ENCODE results near the gene DLG2.

Gene DLG2

GRCh38 chr11:84963240-84963639, 663.9 kb downstream of the DLG2 start:
- Histone ChIP-seq H3K27me3 (ENCODE audit: control insufficient read depth, insufficient read depth, low read length, poor library complexity, severe bottlenecking) (no peaks in the 10 kb centered on the region), H3K27ac (ENCODE audit: insufficient read depth, low read depth, low read length, poor library complexity, severe bottlenecking) (no peak overlapping the region), H3K36me3 (ENCODE audit: control insufficient read depth, insufficient read depth, low read length) (no peaks in the 10 kb centered on the region), H3K4me3 (ENCODE audit: insufficient read depth, low read depth, low read length) (no peak overlapping the region), H3K9me3 (ENCODE audit: control insufficient read depth, low read length) (no peaks in the 10 kb centered on the region), H3K4me1 (ENCODE audit: control insufficient read depth, insufficient read depth, low read length) (no peaks in the 10 kb centered on the region)
- 100% methylated on average over 1 of the region's 1 CpG for WGBS, 2 experiments

GRCh38 chr11:84962018-84962417, 665.1 kb downstream of the DLG2 start:
- H3K27ac ChIP-seq (ENCODE audit: insufficient read depth, low read depth, low read length, poor library complexity, severe bottlenecking), result no peak overlapping the region
- 85 to 94% methylated on average over 4 to 5 of the region's 5 CpGs for whole genome bisulfite sequencing, 2 experiments
- no peak overlapping the region for H3K4me3 ChIP-seq (ENCODE audit: insufficient read depth, low read depth, low read length)
- H3K27me3 ChIP-seq (ENCODE audit: control insufficient read depth, insufficient read depth, low read length, poor library complexity, severe bottlenecking), result no peaks in the 10 kb centered on the region
- no peaks in the 10 kb centered on the region for H3K36me3 ChIP-seq (ENCODE audit: control insufficient read depth, insufficient read depth, low read length)
- no peaks in the 10 kb centered on the region for H3K9me3 ChIP-seq (ENCODE audit: control insufficient read depth, low read length)
- no peaks in the 10 kb centered on the region for H3K4me1 ChIP-seq (ENCODE audit: control insufficient read depth, insufficient read depth, low read length)

GRCh38 chr11:84958295-84958694, 668.8 kb downstream of the DLG2 start:
- Histone ChIP-seq H3K4me3 (ENCODE audit: insufficient read depth, low read depth, low read length) (no peak overlapping the region), H3K27me3 (ENCODE audit: control insufficient read depth, insufficient read depth, low read length, poor library complexity, severe bottlenecking) (no peaks in the 10 kb centered on the region), H3K9me3 (ENCODE audit: control insufficient read depth, low read length) (no peaks in the 10 kb centered on the region), H3K27ac (ENCODE audit: insufficient read depth, low read depth, low read length, poor library complexity, severe bottlenecking) (no peak overlapping the region), H3K36me3 (ENCODE audit: control insufficient read depth, insufficient read depth, low read length) (no peaks in the 10 kb centered on the region), H3K4me1 (ENCODE audit: control insufficient read depth, insufficient read depth, low read length) (no peaks in the 10 kb centered on the region)
- WGBS, 2 experiments, result 91 to 100% methylated on average over 1 to 2 of the region's 2 CpGs

DNA sequence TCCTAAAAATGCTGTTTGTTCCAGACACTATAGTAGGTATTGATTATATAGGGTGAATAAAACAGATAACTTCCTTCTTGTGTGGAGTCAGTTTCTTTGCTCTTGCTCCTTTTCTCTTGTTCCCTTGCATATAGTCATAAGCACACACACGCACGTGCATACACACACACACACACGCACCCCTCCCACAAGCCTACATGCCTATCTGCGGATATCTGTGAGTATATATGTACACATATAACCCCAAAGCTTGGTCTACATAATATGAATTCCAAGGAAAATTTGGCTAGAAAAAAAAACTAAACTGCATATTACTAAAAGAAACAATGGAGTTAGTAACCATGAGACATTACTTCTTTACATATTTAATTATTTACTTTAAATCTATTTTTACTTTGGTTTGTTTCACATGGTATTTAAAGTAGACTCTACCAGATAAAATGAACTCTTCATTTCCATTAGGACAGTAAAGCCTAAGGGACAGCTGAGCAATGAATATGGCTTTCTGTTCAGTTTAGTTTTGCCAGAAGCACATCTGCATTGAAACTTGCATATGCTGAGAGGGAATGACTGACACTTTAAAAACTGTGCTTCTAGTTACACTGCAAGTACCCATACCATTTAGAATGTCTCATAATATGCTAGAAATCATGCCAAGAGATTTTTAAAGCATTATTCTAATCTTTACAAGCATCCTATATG, 676.4 kb downstream of the DLG2 start:
- Histone ChIP-seq H3K27me3 (ENCODE audit: control insufficient read depth, insufficient read depth, low read length, poor library complexity, severe bottlenecking) (no peaks in the 10 kb centered on the region), H3K27ac (ENCODE audit: insufficient read depth, low read depth, low read length, poor library complexity, severe bottlenecking) (no peak overlapping the region), H3K4me1 (ENCODE audit: control insufficient read depth, insufficient read depth, low read length) (no peaks in the 10 kb centered on the region), H3K4me3 (ENCODE audit: insufficient read depth, low read depth, low read length) (no peak overlapping the region), H3K36me3 (ENCODE audit: control insufficient read depth, insufficient read depth, low read length) (no peaks in the 10 kb centered on the region), H3K9me3 (ENCODE audit: control insufficient read depth, low read length) (no peaks in the 10 kb centered on the region)
- WGBS, 2 experiments, result 100% methylated on average over 4 of the region's 4 CpGs; no CpG with 5 or more reads in 1 of the 2 experiments

GRCh38 chr11:84947970-84948580, 679.1 kb downstream of the DLG2 start:
- H3K27ac ChIP-seq (ENCODE audit: insufficient read depth, low read depth, low read length, poor library complexity, severe bottlenecking), result no peak overlapping the region
- H3K27me3 ChIP-seq (ENCODE audit: control insufficient read depth, insufficient read depth, low read length, poor library complexity, severe bottlenecking), result no peaks in the 10 kb centered on the region
- WGBS, 2 experiments, result 88% methylated on average over 3 of the region's 3 CpGs
- H3K4me1 ChIP-seq (ENCODE audit: control insufficient read depth, insufficient read depth, low read length), result no peaks in the 10 kb centered on the region
- no peaks in the 10 kb centered on the region for H3K36me3 ChIP-seq (ENCODE audit: control insufficient read depth, insufficient read depth, low read length)
- no peak overlapping the region for H3K4me3 ChIP-seq (ENCODE audit: insufficient read depth, low read depth, low read length)
- no peaks in the 10 kb centered on the region for H3K9me3 ChIP-seq (ENCODE audit: control insufficient read depth, low read length)

DNA sequence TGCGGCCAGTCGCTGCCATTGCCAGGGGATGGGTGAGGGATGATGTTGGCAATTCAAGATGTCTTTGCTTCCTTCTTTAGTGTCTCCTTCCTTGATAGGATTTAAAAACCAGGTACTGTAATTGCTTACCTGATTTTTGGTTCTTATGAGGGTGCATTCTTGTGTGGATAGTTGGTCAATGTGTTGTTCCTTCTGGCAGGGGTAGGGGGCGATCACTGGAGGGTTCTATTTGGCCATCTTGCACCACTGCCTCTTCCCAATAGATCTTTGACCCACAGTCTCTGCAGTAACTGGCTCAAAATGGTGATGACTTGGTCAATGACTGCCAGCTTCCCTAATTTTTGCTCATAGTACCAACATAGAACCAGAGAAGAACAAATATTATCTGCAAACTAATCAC, 680.1 kb downstream of the DLG2 start:
- H3K4me3 ChIP-seq (ENCODE audit: insufficient read depth, low read depth, low read length), result no peak overlapping the region
- no peak overlapping the region for H3K27ac ChIP-seq (ENCODE audit: insufficient read depth, low read depth, low read length, poor library complexity, severe bottlenecking)
- no peaks in the 10 kb centered on the region for H3K27me3 ChIP-seq (ENCODE audit: control insufficient read depth, insufficient read depth, low read length, poor library complexity, severe bottlenecking)
- 97 to 98% methylated on average over 3 of the region's 3 CpGs for WGBS, 2 experiments
- no peaks in the 10 kb centered on the region for H3K9me3 ChIP-seq (ENCODE audit: control insufficient read depth, low read length)
- H3K36me3 ChIP-seq (ENCODE audit: control insufficient read depth, insufficient read depth, low read length), result no peaks in the 10 kb centered on the region
- H3K4me1 ChIP-seq (ENCODE audit: control insufficient read depth, insufficient read depth, low read length), result no peaks in the 10 kb centered on the region

DNA sequence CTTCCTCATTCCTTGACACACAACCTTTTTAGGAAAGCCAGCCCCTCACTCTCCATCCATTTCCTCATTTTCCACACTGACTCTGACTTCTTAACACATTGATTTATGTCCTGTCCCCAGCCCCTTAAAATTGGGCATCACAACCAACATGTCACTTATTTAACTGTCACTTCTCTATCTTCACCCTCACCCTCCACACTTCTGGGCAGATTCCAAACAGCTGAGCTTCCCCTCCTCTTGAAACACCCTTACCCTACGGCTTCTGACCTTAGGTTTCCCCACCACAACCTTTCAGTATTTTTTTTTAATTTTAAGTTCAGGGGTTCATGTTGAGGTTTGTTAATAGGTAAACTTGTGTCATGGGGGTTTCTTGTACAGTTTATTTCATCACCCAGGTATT, 696.3 kb downstream of the DLG2 start:
- Histone ChIP-seq H3K27me3 (ENCODE audit: control insufficient read depth, insufficient read depth, low read length, poor library complexity, severe bottlenecking) (no peaks in the 10 kb centered on the region), H3K27ac (ENCODE audit: insufficient read depth, low read depth, low read length, poor library complexity, severe bottlenecking) (no peak overlapping the region), H3K36me3 (ENCODE audit: control insufficient read depth, insufficient read depth, low read length) (no peaks in the 10 kb centered on the region), H3K9me3 (ENCODE audit: control insufficient read depth, low read length) (no peaks in the 10 kb centered on the region), H3K4me3 (ENCODE audit: insufficient read depth, low read depth, low read length) (no peak overlapping the region), H3K4me1 (ENCODE audit: control insufficient read depth, insufficient read depth, low read length) (no peaks in the 10 kb centered on the region)
- 80 to 100% methylated on average over 1 of the region's 1 CpG for WGBS, 2 experiments

DNA sequence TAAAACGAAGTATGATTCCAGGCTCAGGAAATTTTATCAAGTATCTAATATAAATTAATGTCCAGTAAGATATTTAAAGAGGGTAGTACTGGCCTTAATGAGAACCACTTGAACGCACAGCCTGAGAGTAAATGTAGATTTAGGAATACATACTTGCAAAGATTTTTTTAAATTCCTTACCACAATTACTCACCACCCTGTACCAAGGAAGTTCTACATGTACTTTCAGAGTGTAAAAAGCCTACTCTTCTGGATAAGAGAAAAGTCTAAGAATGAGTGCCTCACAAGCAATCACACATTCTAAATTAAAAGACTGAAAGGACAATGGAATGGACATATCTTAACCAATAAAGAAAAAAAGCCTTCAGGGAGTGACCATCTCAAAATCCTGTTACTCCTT, 697.4 kb downstream of the DLG2 start:
- no CpG with 5 or more reads among the region's 2 CpGs for WGBS, 2 experiments
- no peak overlapping the region for H3K4me3 ChIP-seq (ENCODE audit: insufficient read depth, low read depth, low read length)
- H3K4me1 ChIP-seq (ENCODE audit: control insufficient read depth, insufficient read depth, low read length), result no peaks in the 10 kb centered on the region
- no peaks in the 10 kb centered on the region for H3K36me3 ChIP-seq (ENCODE audit: control insufficient read depth, insufficient read depth, low read length)
- no peaks in the 10 kb centered on the region for H3K27me3 ChIP-seq (ENCODE audit: control insufficient read depth, insufficient read depth, low read length, poor library complexity, severe bottlenecking)
- H3K9me3 ChIP-seq (ENCODE audit: control insufficient read depth, low read length), result no peaks in the 10 kb centered on the region
- H3K27ac ChIP-seq (ENCODE audit: insufficient read depth, low read depth, low read length, poor library complexity, severe bottlenecking), result no peak overlapping the region

DNA sequence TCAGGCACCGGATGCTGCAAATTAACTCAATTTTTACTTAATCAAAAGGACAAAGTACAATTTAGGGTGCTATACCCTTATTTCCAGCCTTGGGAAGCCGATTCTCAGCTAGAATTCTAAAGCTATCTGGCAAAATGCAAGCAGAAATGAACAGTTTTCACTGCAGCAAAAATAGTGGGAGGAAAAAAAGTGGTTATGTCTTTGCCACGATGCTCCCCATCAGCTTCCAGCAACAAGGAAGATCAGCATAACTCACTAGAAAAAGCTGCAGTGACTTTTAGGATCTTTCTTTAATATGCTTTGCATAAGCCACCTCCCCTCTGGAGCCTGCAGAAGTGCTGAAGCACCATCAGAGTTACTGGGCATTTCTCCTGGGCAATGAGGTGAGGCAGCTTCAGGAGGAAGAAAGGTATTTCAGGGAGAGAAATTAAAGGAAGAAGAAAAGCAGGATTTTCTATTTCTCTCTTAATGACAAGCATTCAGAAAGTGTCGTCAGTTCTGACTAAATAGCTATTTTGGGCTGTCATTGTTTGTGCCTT, 702.9 kb downstream of the DLG2 start:
- Histone ChIP-seq H3K4me3 (ENCODE audit: insufficient read depth, low read depth, low read length) (no peak overlapping the region), H3K9me3 (ENCODE audit: control insufficient read depth, low read length) (no peaks in the 10 kb centered on the region), H3K4me1 (ENCODE audit: control insufficient read depth, insufficient read depth, low read length) (peaks cover 16% of the 10 kb centered on the region), H3K27me3 (ENCODE audit: control insufficient read depth, insufficient read depth, low read length, poor library complexity, severe bottlenecking) (no peaks in the 10 kb centered on the region), H3K36me3 (ENCODE audit: control insufficient read depth, insufficient read depth, low read length) (no peaks in the 10 kb centered on the region), H3K27ac (ENCODE audit: insufficient read depth, low read depth, low read length, poor library complexity, severe bottlenecking) (no peak overlapping the region)
- WGBS, 2 experiments, result 75 to 77% methylated on average over 4 of the region's 4 CpGs

DNA sequence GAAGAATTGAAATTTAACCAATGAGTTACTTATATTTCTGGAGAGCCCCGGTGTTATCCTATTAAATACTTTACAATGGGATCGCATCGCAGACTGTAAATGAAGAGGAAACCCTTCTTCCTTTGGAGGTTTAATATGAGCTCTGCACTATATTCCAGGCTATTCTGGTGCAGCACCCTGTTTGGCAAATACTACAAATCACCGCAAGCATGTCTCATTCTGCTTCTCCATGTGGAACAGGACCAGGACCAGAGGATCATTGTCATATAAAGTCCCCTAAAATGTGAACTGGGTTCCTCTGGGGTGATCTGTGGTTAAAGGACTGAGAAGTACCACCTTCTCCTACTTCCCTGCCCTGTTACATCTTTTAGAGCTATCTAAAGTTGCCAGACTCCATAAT, 703.7 kb downstream of the DLG2 start:
- Histone ChIP-seq H3K36me3 (ENCODE audit: control insufficient read depth, insufficient read depth, low read length) (no peaks in the 10 kb centered on the region), H3K4me3 (ENCODE audit: insufficient read depth, low read depth, low read length) (no peak overlapping the region), H3K9me3 (ENCODE audit: control insufficient read depth, low read length) (no peaks in the 10 kb centered on the region), H3K4me1 (ENCODE audit: control insufficient read depth, insufficient read depth, low read length) (peaks cover 16% of the 10 kb centered on the region), H3K27ac (ENCODE audit: insufficient read depth, low read depth, low read length, poor library complexity, severe bottlenecking) (no peak overlapping the region), H3K27me3 (ENCODE audit: control insufficient read depth, insufficient read depth, low read length, poor library complexity, severe bottlenecking) (no peaks in the 10 kb centered on the region)
- WGBS, 2 experiments, result 84 to 89% methylated on average over 4 of the region's 4 CpGs
